ENCODE measurements around the gene GALK1.
"Not testable (repeated sequence)": the region's sequence is repeated elsewhere in the genome, so short reads cannot be mapped to it uniquely, and the experiment has no call there.

GALK1 gene

GRCh38 chr17:75764711-75765421 lies at the start of gene GALK1:
GALK1 (minus strand) TSS chr17:75765192; CDS start chr17:75765136, 56 bp downstream.
- peak; percentile 94 for DNase-seq (ENCODE audit: low spot score)

GRCh38 chr17:75814021-75814395 lies 49.0 kb upstream of the GALK1 start:
- DNase-seq (ENCODE audit: low spot score) = no peak

GRCh38 chr17:75813081-75814020 lies 48.4 kb upstream of the GALK1 start:
- DNase-seq (ENCODE audit: low spot score) = no peak

- DNase-seq (ENCODE audit: low spot score) = no peak
These were observed 47.4 kb upstream of the GALK1 start for GRCh38 chr17:75812096-75813013.

- no peak for DNase-seq (ENCODE audit: low spot score)
These were observed 46.2 kb upstream of the GALK1 start for GRCh38 chr17:75811174-75811573.

GRCh38 chr17:75810756-75811155 lies 45.8 kb upstream of the GALK1 start:
- not testable (repeated sequence) for DNase-seq (ENCODE audit: low spot score)

- no peak for DNase-seq (ENCODE audit: low spot score)
These were observed 45.2 kb upstream of the GALK1 start for GRCh38 chr17:75810216-75810615.

GRCh38 chr17:75809631-75810111 lies 44.7 kb upstream of the GALK1 start:
- no peak for DNase-seq (ENCODE audit: low spot score)

GRCh38 chr17:75808905-75809621 lies 44.1 kb upstream of the GALK1 start:
- no peak for DNase-seq (ENCODE audit: low spot score)

GRCh38 chr17:75808549-75808904 lies 43.5 kb upstream of the GALK1 start:
- no peak for DNase-seq (ENCODE audit: low spot score)

GRCh38 chr17:75807861-75808260 lies 42.9 kb upstream of the GALK1 start:
- DNase-seq (ENCODE audit: low spot score) = no peak

- DNase-seq (ENCODE audit: low spot score) = no peak
These were observed 42.0 kb upstream of the GALK1 start for GRCh38 chr17:75806822-75807500.

- no peak for DNase-seq (ENCODE audit: low spot score)
These were observed 38.9 kb upstream of the GALK1 start for GRCh38 chr17:75803883-75804282.

GRCh38 chr17:75799402-75799801 lies 34.4 kb upstream of the GALK1 start:
- no peak for DNase-seq (ENCODE audit: low spot score)

GRCh38 chr17:75795820-75796607 lies 31.0 kb upstream of the GALK1 start:
- no peak for DNase-seq (ENCODE audit: low spot score)

GRCh38 chr17:75793460-75793859 lies 28.5 kb upstream of the GALK1 start:
- DNase-seq (ENCODE audit: low spot score) = no peak

GRCh38 chr17:75791254-75791653 lies 26.3 kb upstream of the GALK1 start:
- no peak for DNase-seq (ENCODE audit: low spot score)

- peak; percentile 94 for DNase-seq (ENCODE audit: low spot score)
These were observed 20.3 kb upstream of the GALK1 start for GRCh38 chr17:75785016-75785890.

GRCh38 chr17:75784473-75785015 lies 19.6 kb upstream of the GALK1 start, which contains the start of gene UNK:
UNK (plus strand) TSS chr17:75784806; CDS start chr17:75784881, 75 bp downstream.
- DNase-seq (ENCODE audit: low spot score) = peak; percentile 99
